Natural killer cell treated with Interleukin-12 subunit alpha and Interleukin-12 subunit beta and Interleukin-15 and Interleukin-18, amount 100 ng/mL, for 72 hours (primary cell): Measurements from ENCODE around the gene ITGB6. TPM values are rescaled to one million over a fixed set of nuclear protein-coding genes. Genes with fewer than 3 reads are reported as not detected.

Experiments used
- ATAC-seq, 2 donors: fragments of 150-1000 bp; cut with Tn5 transposase in 1 of 2; sonication (Bioruptor Pico), chemical (Tn5 transposase) in 1 of 2; 2 replicates each; pipeline ENCODE4 v1.10.0; 2021
- DNase-seq: peaks from one replicate; pipeline ENCODE4 v3.0.0; 2022; ENCODE audit warnings: low spot score
- H3K27ac Mint-ChIP-seq, 2 donors: 1 replicate in 1 of 2; 2 replicates in 1 of 2; pipeline ENCODE4 v1.8.0; 2022; ENCODE audit warnings: mixed read lengths in 2 of 2, mild to moderate bottlenecking in 1 of 2, moderate library complexity in 1 of 2
- H3K27me3 Mint-ChIP-seq, 2 donors: 1 replicate in 1 of 2; 2 replicates in 1 of 2; pipeline ENCODE4 v1.8.0; 2022; ENCODE audit warnings: mixed read lengths in 2 of 2
- H3K36me3 Mint-ChIP-seq: one replicate; pipeline ENCODE4 v1.8.0; 2022; ENCODE audit warnings: mixed read lengths
- H3K4me1 Mint-ChIP-seq, 2 donors: 1 replicate in 1 of 2; 2 replicates in 1 of 2; pipeline ENCODE4 v1.8.0; 2022; ENCODE audit warnings: low read depth in 2 of 2, mixed read lengths in 2 of 2, mild to moderate bottlenecking in 1 of 2
- H3K4me3 Mint-ChIP-seq: one replicate; pipeline ENCODE4 v1.8.0; 2022; ENCODE audit warnings: mixed read lengths
- H3K9me3 Mint-ChIP-seq: 2 replicates; pipeline ENCODE4 v1.8.0; 2022; ENCODE audit warnings: mixed read lengths
- total RNA-seq, 2 donors: library from RNA; stranded (reverse); gene quantifications; one replicate each; pipeline ENCODE4 v1.2.3, GENCODE V29; 2022

The ITGB6 gene
- total RNA-seq, 2 donors from 2014 or later: not detected

DNA sequence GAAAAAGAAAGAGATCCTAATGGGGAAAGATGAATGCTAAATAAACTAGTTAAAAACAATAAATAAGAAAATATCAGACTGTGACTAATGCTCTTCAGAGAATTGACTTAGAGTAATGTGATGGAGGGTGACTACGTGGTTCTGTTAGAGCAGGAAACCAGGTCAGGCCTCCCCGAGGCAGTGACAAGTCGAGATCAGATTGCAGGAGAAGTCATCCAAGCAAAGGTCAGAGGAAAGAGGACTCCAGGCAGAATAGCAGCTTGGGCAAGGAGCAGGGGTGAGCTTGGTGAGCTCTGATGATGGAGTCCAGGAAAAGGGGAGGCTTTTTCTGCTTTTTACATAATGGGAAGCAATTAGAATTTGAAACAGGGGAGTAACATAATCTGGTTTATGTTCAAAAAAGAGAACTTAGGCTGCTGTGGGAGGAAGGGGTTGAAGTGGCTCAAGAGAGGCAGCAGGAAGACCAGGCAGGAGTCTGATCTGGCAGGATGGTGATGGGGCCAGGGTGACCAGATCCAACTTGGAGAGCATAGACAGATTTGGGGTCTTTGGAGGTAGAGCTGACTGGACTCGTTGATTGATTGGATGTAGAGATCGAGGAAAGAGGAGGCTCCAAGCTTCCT lies 27.3 kb upstream of the ITGB6 start:
- ATAC-seq (no peak), DNase-seq (no peak)
- Mint-ChIP-seq H3K27ac (no peak overlapping the region), H3K36me3 (no peaks in the 10 kb centered on the region), H3K4me3 (no peak overlapping the region), H3K4me1 (peaks cover 4 to 12% of the 10 kb centered on the region in 2 donors), H3K27me3 (peaks cover 13 to 16% of the 10 kb centered on the region in 2 donors), H3K9me3 (no peaks in the 10 kb centered on the region)

DNA sequence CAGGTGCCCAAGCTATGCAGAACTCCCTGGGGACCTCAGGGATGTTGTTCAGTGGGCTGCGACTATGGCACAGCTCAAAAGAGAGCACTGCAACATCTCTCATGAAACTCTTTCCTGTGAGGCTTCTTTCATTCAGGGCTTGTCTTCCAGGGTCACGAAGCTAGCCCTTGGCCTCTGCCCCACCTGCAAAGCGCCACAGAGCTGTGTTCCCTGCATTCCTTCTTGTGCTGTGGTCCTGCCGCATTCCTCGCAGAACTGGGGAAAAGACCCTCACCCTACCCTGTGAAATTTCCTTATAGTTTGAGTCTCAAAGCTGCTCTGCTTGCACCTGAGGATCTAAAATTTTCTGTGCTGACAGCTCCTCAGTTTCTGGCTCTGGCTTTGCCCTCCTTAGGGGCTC lies 26.3 kb upstream of the ITGB6 start:
- H3K9me3 Mint-ChIP-seq: no peaks in the 10 kb centered on the region
- H3K36me3 Mint-ChIP-seq: no peaks in the 10 kb centered on the region
- ATAC-seq (no peak), DNase-seq (no peak)
- no peak overlapping the region for H3K4me3 Mint-ChIP-seq
- peaks cover 13 to 16% of the 10 kb centered on the region in 2 donors for H3K27me3 Mint-ChIP-seq
- peaks cover 4 to 12% of the 10 kb centered on the region in 2 donors for H3K4me1 Mint-ChIP-seq
- H3K27ac Mint-ChIP-seq: no peak overlapping the region

DNA sequence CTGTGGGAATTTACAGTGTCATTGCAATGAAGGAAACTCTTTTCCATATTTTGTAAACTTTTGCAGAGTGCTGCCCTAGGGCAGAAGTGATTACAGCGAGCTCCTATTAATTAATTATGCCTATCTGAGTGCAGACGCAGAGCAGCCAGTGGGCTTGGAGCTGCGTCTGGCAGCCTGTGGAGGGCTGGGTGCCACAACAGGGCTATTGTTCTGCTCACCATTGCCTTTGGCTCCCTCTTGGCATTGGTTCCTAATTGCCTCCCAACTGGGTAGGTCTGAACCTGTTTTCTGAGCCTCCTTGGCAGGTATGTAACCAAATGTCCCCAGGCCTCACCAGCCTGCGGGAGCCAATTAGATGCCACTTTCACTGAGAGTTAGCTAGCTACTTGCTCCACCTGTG lies 25.6 kb upstream of the ITGB6 start:
- H3K4me3 Mint-ChIP-seq: no peak overlapping the region
- no peak for ATAC-seq

DNA sequence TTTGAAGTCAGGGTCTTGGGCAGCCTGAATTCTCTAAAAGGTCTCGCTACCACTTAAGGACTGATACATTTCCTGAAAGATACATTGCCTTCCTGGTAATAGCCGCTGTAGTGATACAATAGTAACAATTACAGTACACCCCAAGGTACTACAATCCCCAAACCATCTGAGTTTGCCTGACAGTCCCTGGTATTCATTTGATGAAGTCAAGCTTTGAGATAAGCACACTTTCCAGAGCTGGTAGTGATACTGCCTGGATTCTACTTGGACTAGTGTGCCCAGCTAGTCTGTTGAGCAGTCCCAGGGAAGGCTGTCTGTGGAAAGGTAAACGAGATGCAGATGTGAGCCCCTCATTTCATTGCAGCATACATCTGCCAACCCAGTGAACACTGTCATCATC lies 24.4 kb upstream of the ITGB6 start:
- no peaks in the 10 kb centered on the region for H3K36me3 Mint-ChIP-seq
- H3K27ac Mint-ChIP-seq: no peak overlapping the region
- no peak for DNase-seq
- H3K4me3 Mint-ChIP-seq: peak overlapping the region; percentile 56
- peak; percentile 5 to 12 for ATAC-seq
- H3K27me3 Mint-ChIP-seq: peaks cover 23 to 25% of the 10 kb centered on the region in 2 donors
- H3K4me1 Mint-ChIP-seq: peaks cover 4 to 26% of the 10 kb centered on the region in 2 donors
- H3K9me3 Mint-ChIP-seq: no peaks in the 10 kb centered on the region

More for the DNA sequence above, 25.6 kb upstream of the ITGB6 start:
- no peak for DNase-seq
- Mint-ChIP-seq H3K27me3 (peaks cover 16 to 18% of the 10 kb centered on the region in 2 donors), H3K27ac (no peak overlapping the region), H3K9me3 (no peaks in the 10 kb centered on the region), H3K4me1 (peaks cover 4 to 19% of the 10 kb centered on the region in 2 donors), H3K36me3 (no peaks in the 10 kb centered on the region)

DNA sequence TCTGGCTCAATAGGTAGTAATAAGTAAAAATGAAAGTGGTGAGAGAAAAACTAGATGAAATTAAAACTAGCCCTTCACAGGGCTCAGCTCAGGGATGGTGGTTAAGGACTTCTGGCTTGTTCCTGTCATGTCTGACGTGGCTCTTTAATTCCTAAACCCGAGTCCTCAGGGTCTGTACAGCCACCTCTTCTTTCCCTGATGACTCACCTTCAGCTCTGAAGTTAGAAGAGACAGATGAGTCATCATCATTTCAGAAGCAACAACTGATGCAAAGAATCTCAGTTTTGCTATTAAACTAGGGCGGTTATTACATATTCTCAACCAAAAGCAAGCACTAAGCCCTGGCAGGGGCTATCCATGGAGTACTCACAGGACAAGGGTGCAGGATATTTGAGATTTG lies 24.0 kb upstream of the ITGB6 start:
- Mint-ChIP-seq H3K27me3 (peaks cover 27 to 28% of the 10 kb centered on the region in 2 donors), H3K4me3 (peak overlapping the region; percentile 56), H3K36me3 (no peaks in the 10 kb centered on the region), H3K4me1 (peaks cover 4 to 26% of the 10 kb centered on the region in 2 donors), H3K27ac (no peak overlapping the region), H3K9me3 (no peaks in the 10 kb centered on the region)
- ATAC-seq (peak; percentile 79 to 86), DNase-seq (no peak)

DNA sequence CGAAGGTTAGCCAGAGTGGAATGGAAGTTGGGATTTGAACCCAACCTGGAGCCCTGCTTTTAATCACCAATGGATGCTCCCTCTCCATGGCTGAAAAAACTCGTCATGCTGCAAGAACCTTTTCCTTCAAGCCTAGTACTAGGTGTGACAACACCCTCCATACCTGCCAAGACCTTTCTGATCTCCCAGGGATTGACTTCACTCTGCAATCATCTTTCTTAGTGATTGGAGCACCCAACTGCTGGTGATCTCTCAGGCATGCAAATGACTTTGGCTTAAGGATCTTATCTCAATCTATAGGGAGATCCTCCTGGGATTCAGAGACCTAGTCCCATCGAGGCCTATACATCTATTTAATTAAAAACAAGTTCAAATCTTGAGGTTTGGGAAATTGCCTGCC lies 23.5 kb upstream of the ITGB6 start:
- H3K4me1 Mint-ChIP-seq: peaks cover 4 to 26% of the 10 kb centered on the region in 2 donors
- H3K27me3 Mint-ChIP-seq: peaks cover 27 to 28% of the 10 kb centered on the region in 2 donors
- H3K27ac Mint-ChIP-seq: no peak overlapping the region
- peak overlapping the region; percentile 56 for H3K4me3 Mint-ChIP-seq
- no peaks in the 10 kb centered on the region for H3K9me3 Mint-ChIP-seq
- ATAC-seq (no peak), DNase-seq (no peak)
- H3K36me3 Mint-ChIP-seq: no peaks in the 10 kb centered on the region

DNA sequence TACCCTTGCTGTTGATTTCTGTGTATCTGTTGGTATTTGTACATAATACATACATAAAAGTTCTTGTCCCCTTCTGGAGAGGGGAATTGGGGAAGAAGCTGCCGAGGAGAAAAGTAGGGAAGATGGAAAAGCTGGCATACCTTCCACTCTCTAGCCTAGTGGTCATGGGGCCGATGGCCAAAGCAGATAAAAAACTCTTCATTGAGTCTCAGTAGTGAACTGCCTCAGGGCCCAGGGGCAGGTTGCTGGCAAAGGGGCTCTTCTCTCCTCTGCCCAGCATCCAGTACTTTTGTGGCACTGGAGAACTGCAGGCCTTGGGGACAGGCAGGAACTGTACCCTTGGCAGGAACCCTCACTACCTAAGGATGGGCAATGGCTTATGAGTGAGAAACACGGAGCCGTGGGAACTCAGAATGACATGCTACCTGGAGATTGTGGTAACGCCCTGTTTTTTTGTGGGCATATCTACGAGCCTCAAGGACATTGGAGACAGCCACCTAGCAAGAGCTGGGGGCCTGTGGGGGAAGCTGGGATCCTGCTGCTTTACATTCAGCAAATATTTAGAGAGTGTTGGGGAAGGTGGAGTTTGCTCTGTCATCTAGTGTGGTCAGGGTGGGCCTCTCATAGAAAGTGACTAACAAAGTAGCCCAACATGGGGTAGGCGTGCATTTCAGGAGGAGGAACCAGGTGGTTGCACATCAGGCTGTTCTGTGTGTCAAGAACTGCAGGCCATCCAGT lies 22.6 kb upstream of the ITGB6 start:
- H3K36me3 Mint-ChIP-seq: no peaks in the 10 kb centered on the region
- no peak for DNase-seq

DNA sequence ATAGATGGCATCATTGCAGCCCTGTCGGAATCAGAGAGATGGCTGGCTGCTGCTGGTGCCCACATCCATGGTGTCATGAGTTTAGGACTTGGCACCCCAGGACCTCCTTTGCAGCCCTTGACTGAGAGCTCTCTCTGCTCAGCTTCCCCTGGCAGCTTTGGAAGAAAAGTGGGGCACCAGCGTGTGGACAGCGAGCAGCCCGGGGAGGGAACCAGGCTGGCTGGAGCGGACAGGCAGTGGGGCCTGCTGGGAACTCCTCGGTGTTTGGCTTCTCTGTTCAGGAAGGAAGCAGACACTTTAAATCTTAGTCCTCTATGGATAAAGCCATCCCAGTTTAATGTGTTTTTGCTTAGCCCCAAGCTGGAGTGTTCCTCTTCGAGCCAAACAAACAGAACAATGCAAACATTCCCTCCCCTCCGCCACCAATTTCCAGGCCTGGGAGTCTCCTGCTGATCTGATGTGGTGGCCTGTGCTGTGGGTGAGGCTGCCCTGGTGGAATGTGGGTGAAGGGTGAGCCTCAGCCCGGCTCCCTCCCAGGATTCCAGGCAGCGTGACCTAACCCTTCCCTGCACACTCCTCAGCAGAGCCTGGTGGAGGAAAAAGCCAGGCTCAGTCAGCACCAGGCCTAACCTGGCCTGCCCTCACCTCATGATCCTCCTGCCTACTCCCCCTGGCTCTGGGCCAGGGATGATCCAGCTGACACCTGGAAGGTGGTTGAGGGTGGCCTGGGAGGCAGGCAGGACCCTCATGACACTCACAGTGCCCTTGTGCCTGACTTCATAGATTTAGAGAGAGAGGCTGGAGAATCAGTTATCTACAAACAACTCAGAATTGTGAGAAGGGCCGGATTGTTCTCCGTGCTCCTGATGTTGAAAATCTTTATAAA lies 21.6 kb upstream of the ITGB6 start:
- H3K4me1 Mint-ChIP-seq: peaks cover 4 to 22% of the 10 kb centered on the region in 2 donors
- peak overlapping the region; percentile 23 for H3K4me3 Mint-ChIP-seq
- H3K27ac Mint-ChIP-seq: no peak overlapping the region
- ATAC-seq (no peak), DNase-seq (no peak)
- H3K27me3 Mint-ChIP-seq: peaks cover 29 to 30% of the 10 kb centered on the region in 2 donors
- no peaks in the 10 kb centered on the region for H3K9me3 Mint-ChIP-seq
- H3K36me3 Mint-ChIP-seq: no peaks in the 10 kb centered on the region

More for the DNA sequence above, 22.6 kb upstream of the ITGB6 start:
- H3K4me3 Mint-ChIP-seq: no peak overlapping the region
- no peak overlapping the region for H3K27ac Mint-ChIP-seq
- ATAC-seq: no peak
- peaks cover 4 to 26% of the 10 kb centered on the region in 2 donors for H3K4me1 Mint-ChIP-seq
- peaks cover 30 to 31% of the 10 kb centered on the region in 2 donors for H3K27me3 Mint-ChIP-seq
- H3K9me3 Mint-ChIP-seq: no peaks in the 10 kb centered on the region

DNA sequence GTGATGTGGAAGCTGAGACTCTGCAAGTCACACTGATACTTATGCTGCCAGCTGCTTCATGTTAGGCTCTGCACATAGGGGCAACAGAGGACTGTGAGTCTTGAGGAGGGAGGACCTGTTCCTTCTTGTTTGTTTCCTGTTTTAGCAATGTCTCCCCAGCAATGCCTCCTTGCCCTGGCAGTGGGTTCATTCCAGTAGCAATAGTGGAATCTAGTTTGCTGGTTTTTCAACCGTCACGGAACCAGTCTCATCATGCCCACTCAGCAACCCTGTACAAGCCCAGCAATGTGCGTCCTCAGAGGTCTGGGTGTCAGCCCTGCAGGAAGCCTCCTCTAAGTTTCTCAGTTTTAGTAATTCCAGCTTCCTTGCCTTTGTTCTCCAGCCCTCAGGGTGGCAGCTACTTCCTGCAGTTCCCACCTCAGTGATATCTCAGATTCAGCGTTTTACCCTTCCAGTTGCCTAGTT lies 20.5 kb upstream of the ITGB6 start:
- Mint-ChIP-seq H3K27me3 (peaks cover 30 to 34% of the 10 kb centered on the region in 2 donors), H3K27ac (no peak overlapping the region), H3K36me3 (no peaks in the 10 kb centered on the region), H3K4me1 (peaks cover 5 to 24% of the 10 kb centered on the region in 2 donors), H3K4me3 (peak overlapping the region; percentile 23), H3K9me3 (no peaks in the 10 kb centered on the region)
- ATAC-seq: peak in 1 of 2 donors; percentile 53
- DNase-seq: no peak

DNA sequence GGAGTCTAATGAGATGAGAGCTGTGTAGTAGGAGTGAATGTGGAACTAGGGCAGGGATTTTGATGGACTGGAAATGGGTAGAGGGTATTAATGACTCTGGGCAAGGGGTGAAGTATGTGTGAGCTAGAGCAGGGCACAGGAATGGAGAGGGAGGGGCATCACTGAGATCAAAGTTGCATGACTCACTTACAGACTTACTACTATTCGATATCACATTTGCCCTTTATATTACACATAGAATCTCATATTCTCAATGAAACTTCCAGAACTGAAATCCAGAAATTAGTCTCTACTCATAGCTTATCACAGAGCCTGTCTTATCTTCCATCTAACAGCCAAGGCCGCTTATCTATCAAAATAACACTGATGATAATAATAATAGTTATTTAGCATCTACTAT lies 20.0 kb upstream of the ITGB6 start:
- no peak overlapping the region for H3K27ac Mint-ChIP-seq
- H3K4me3 Mint-ChIP-seq: no peak overlapping the region
- H3K9me3 Mint-ChIP-seq: no peaks in the 10 kb centered on the region
- peaks cover 30 to 33% of the 10 kb centered on the region in 2 donors for H3K27me3 Mint-ChIP-seq
- DNase-seq: no peak
- no peak for ATAC-seq
- H3K4me1 Mint-ChIP-seq: peaks cover 8 to 27% of the 10 kb centered on the region in 2 donors
- no peaks in the 10 kb centered on the region for H3K36me3 Mint-ChIP-seq

DNA sequence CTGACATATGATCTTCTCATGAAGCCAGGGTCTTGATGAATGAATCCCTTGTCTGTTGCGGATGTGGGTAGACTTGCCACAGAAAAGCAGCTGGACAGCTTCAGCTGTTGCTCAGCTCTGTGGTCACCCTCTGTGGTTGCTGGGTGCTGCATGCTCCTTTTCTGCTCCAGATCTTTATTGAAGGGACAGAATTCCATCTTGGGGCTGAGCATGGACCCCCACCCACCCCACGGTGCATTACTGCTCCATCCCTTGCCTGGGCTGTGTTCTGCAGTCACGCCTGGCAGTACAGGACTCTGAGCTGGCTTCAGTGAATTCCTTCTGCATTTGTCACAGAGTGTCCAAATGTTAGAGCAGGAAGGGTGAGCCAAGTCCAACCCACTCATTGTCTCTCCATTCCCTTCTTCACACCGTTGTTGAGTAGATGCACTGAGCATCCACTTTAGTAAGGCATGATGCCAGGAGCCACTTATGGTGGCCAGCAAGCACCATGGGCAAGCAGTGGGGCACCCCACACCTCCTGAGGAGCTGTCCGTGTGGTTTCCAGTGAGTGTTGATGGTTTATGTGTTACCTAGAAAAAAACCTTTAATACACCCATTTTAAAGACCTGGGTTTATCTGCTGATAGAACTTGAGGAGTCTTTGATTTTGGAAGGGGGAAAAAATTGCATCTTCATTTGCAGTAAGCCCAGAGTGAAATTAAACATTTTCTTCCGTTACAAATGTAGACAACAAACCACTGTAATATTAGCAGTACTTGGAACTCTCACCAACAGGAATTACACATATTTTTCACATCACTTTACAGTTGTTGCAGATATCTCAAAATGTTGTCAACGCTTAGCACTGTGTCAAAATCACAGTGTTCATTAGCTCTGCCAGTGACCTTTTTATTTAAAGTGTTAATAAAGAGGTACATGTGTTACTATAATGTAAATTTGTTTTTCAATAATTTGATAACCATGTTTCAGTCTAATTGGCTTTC lies 14.7 kb upstream of the ITGB6 start:
- Mint-ChIP-seq H3K27ac (peak overlapping the region in 1 of 2 donors; percentile 45), H3K4me3 (peak overlapping the region; percentile 63), H3K9me3 (no peaks in the 10 kb centered on the region), H3K36me3 (no peaks in the 10 kb centered on the region), H3K27me3 (peaks cover 33 to 44% of the 10 kb centered on the region in 2 donors), H3K4me1 (peaks cover 26 to 27% of the 10 kb centered on the region in 2 donors)
- DNase-seq (no peak), ATAC-seq (peak; percentile 80 to 90)

DNA sequence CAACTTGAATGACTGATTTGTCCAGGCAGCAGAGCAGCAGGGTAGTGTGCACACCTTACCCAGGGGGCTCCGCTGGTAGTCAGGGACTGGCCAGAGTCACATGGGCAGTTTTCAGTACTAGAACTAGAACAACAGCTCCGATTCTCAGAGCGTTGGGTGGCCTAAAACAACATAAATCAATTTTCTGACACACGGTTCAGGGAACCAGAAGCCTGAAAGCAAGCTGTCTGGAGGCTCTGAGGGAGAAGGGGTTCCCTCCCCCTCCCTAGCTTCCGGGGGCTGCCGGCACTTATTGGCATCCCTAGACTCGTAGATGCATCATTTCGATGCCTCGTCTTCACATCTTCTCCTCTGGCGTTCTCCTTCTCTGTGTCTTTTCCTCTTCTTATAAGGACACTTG lies 13.4 kb upstream of the ITGB6 start:
- Mint-ChIP-seq H3K27me3 (peaks cover 30 to 37% of the 10 kb centered on the region in 2 donors), H3K4me1 (peaks cover 35 to 36% of the 10 kb centered on the region in 2 donors), H3K4me3 (no peak overlapping the region), H3K27ac (no peak overlapping the region), H3K9me3 (no peaks in the 10 kb centered on the region), H3K36me3 (no peaks in the 10 kb centered on the region)
- ATAC-seq: no peak
- DNase-seq: no peak
